GM06990 (cell line): Measurements from ENCODE around the gene MERTK.

Experiments
- DNase-seq: peaks from one replicate; pipeline ENCODE4 v3.0.0-alpha.2; 2011; ENCODE audit not compliant: insufficient read length; ENCODE audit errors: extremely low read depth
- H3K27me3 ChIP-seq: replicated peaks from 2 replicates; pipeline ENCODE4 v1.6.0; 2011; ENCODE audit warnings: low read length; ENCODE audit not compliant: control insufficient read depth, insufficient read depth
- H3K36me3 ChIP-seq: 2 replicates; pipeline ENCODE4 v1.5.1; 2011; ENCODE audit warnings: low read length; ENCODE audit not compliant: control insufficient read depth, insufficient read depth
- H3K4me3 ChIP-seq: replicated peaks from 2 replicates; pipeline ENCODE4 v1.5.1; 2011; ENCODE audit warnings: low read depth, mild to moderate bottlenecking, control low read depth, low read length
- CTCF ChIP-seq: IDR thresholded peaks from 2 replicates; pipeline ENCODE4 v1.5.1; 2011; ENCODE audit warnings: low read length, control low read depth, mild to moderate bottlenecking, inconsistent platforms; ENCODE audit not compliant: insufficient read depth, poor library complexity, severe bottlenecking

MERTK gene

GRCh38 chr2:112010751-112011150 lies 112.3 kb downstream of the MERTK start:
- DNase-seq, result no peak
- Histone ChIP-seq H3K4me3 (no peak overlapping the region), H3K27me3 (no peaks in the 10 kb centered on the region), H3K36me3 (no peaks in the 10 kb centered on the region)
- no peak for TF ChIP-seq CTCF

GRCh38 chr2:112012556-112012955 lies 114.1 kb downstream of the MERTK start:
- Histone ChIP-seq H3K36me3 (no peaks in the 10 kb centered on the region), H3K4me3 (no peak overlapping the region), H3K27me3 (no peaks in the 10 kb centered on the region)
- no peak for DNase-seq
- no peak for TF ChIP-seq CTCF

- Histone ChIP-seq H3K4me3 (no peak overlapping the region), H3K36me3 (no peaks in the 10 kb centered on the region), H3K27me3 (no peaks in the 10 kb centered on the region)
- no peak for DNase-seq
- no peak for TF ChIP-seq CTCF
Observed at GRCh38 chr2:112018846-112019245, 120.4 kb downstream of the MERTK start.

- Histone ChIP-seq H3K36me3 (no peaks in the 10 kb centered on the region), H3K27me3 (no peaks in the 10 kb centered on the region), H3K4me3 (no peak overlapping the region)
- DNase-seq, result no peak
- TF ChIP-seq CTCF, result no peak
Observed at GRCh38 chr2:112019569-112019982, 121.2 kb downstream of the MERTK start.

- H3K36me3 ChIP-seq, result no peaks in the 10 kb centered on the region
- peak; percentile 14 for TF ChIP-seq CTCF
- no peak overlapping the region for H3K4me3 ChIP-seq
- H3K27me3 ChIP-seq, result no peaks in the 10 kb centered on the region
- DNase-seq, result no peak
Observed at GRCh38 chr2:112020561-112020960, 122.2 kb downstream of the MERTK start.

GRCh38 chr2:112021290-112021689 lies 122.9 kb downstream of the MERTK start:
- Histone ChIP-seq H3K4me3 (no peak overlapping the region), H3K36me3 (no peaks in the 10 kb centered on the region), H3K27me3 (no peaks in the 10 kb centered on the region)
- DNase-seq, result no peak
- no peak for TF ChIP-seq CTCF
